NCI-H128 (cell line): ENCODE measurements around the gene ERMN.
"Not testable (repeated sequence)": the region's sequence is repeated elsewhere in the genome, so short reads cannot be mapped to it uniquely, and the experiment has no call there.

Source experiments
- DNase-seq: peaks from one replicate; lab custom pipeline; 2025; ENCODE audit not compliant: unreplicated experiment; lab: John Stamatoyannopoulos, UW

ERMN gene

DNA sequence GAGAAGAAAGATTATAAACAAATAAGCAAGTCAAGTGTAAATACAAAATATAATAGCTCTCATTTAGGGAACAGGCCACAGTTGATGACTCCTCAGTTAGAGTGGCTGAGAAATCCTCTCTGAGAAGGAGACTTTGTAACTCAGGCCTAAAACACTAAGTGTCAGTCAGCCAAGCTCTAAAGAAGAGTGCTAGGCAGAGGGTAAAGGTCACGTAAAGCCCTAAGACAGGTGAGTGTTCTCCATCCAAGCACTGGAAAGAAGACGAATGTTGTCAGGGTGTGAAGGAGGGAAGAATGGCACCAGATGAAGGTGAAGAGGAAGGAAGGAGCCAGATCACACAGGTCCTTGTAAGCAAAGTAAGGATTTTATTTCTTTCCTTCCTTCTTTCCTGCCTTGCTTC is 24.3 kb downstream of the ERMN start:
- DNase-seq, result no peak

DNA sequence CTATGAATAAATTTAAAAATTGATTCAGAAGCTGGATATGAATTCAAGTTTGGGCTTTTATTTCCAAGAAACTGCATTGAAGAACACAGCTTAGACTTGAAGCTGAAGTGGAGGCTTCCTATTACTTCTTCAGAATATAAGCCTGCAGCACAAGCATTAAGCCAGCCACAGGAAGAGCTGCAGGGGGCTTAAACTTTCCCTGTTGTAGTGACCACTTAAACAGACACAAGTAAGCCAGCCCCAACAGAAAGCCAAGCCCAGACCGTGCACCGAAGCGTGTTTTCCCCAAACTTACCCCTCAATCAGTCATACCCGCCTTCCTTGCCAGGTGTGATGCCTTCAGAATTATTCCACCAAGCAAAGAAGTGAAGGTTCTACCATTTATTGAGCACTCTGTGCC is 28.7 kb downstream of the ERMN start:
- DNase-seq, result no peak

DNA sequence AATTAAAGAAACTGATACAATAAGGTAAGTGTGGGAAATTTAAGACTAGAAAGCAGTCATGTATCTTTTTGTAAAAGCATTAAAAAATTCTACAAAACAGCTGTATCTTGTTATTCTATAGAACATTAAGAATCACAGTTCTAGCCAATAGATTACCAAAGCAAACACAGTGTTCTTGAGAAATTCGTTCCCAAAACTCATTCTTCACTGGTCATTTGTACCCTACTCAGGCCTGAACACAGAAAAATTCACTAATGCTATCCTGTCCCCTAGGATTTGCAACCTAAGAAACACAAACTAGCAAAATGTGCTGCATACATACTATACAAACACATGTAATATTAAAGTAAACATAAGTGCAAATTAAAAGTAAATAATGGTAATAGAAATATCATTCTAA is 29.1 kb downstream of the ERMN start:
- DNase-seq, result no peak

DNA sequence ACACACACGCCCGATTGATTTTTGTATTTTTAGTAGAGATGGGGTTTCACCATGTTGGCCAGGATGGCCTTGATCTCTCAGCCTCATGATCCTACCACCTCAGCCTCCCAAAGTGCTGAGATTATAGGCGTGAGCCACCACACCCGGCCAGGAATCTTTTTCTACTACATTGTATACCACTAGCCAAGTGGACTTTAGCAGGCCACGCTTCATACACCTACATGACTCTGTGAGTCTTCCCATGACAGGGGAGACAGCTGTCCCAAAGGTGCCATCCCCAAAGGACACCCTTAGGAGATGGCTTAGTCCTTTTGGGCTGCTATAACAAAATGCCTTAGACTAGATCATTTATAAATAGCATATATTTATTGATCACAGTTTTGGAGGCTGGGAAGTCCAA is 32.8 kb downstream of the ERMN start:
- no peak for DNase-seq

DNA sequence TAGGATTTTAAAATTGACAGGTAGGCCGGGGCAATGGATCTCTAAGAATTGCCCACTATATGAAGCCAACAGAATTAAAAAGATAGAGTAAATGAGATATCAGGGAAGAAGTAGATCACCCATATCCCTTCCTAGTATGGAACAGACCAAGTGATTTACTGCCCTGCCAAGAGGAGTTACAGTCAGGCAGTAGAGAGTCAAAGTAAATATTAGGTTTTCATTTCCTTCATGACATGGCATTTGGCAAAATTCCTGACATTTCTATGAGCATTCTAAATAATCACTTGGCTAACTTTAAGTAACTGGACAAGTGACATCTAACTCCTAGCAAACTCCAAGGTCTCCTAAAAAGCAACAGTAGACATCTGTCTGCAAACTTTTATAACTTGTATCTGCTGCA is 34.6 kb downstream of the ERMN start:
- no peak for DNase-seq

DNA sequence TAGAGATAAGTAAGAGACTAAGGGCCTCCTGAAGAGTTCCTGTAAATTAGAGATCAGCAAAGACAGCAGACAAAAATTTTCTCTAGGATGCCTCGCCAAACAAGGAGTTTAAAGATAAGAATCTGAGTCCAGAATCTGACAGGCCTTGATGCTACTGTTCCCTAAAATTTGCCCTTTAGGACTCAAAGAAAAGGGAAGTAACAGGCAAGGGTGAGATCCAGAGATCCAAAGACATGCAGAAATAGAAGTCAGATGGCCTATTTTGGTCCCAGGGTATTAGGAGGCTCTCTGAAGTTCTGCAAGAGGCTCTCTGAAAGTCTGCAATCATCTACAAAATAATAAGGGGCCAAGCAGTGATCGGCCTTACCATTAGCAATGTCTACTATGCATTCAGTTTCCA is 35.1 kb downstream of the ERMN start:
- DNase-seq, result no peak

DNA sequence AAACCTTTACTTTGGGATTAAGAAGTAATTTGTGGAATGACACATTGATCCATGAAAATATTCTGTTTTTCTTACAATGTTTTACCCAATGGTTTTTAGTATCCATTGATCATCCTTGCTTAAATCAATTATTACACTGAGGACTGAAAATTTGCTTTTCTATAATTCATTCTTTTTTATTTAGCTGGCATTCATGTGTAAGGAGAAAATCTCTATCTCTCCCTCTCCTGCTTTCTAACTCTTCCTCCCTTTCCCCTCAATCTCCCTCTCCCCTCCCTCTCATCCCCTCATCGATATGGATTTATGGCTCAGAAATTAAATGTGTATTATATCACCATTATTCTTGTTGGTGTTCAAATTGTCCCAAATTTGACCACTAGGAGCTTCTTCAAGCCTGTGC is 38.5 kb downstream of the ERMN start:
- DNase-seq, result no peak

DNA sequence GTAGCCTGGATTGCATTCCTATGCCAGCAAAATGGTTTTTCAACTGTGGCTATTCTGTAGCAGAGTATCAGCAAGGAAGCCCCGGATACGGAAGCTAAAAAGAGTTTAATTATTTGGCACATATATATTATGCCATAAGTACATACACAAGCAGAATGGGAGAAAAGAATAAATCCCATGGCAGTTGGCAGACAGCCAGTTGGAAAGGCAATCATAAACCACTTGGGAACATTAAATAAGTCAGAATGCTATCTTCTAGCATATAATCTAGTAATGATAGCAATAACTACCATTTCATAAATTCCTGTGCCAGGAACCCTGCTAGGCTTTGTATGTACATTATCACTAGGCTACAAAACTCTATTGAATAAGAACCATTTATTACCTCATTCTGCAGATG is 42.2 kb downstream of the ERMN start:
- no peak for DNase-seq

DNA sequence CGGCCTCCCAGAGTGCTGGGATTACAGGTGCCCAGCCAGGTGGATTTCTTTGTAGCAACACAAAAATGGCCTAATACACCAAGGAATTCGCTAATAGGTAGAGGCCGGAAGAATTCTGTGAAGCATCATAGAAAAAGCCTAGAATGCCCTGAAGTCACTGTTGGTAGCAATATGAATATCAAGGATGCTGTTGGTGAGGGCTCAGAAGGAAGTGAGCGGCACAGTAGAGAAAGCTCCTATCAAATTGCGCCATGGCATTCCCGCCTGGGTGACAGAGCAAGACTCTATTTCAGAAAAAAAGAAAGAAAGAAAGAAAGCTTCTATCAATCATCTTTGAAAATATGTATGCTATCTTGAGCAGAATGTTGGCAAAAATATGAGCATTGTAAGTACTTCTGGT is 44.3 kb downstream of the ERMN start:
- DNase-seq, result no peak

DNA sequence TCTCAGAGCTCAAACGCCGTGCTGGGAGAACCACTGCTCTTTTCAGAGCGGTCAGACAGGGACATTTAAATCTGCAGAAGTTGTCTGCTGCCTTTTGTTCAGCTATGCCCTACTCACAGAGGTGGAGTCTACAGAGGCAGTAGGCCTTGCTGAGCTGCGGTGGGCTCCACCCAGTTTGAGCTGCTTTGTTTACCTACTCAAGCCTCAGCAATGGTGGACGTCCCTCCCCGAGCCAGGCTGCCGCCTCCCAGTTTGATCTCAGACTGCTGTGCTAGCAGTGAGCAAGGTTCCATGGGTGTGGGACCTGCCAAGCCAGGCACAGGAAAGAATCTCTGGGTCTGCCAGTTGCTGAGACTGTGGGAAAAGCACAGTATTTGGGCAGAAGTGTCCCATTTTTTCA is 46.3 kb downstream of the ERMN start:
- not testable (repeated sequence) for DNase-seq

DNA sequence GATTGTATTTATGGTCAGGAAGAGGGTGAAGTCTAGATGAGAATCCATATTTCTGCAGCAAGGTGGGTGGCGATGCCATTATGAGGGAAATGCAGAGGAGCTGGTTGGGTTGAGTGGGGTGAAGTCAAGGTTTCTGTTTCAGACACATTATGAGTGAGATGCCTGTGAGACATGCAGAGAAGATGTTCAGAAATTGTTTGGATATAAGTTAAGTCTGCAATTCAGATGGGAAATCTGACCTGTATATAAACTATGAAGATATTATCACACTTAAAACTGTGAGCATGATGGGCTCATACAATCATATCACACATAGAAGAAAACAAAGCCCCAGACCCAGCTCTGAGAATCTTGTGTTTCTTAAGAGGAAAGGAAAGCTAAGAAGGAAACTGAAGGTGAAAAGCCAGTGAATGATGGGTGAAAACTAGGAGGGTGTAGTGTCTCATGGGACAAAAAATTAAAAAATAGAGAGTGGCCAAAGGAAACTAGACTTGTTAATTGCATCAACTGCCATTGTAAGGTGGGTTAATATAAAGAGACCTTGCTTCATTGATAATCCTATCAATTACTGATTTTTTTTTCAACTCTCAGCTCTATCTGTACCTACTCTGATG is 53.9 kb downstream of the ERMN start:
- no peak for DNase-seq

DNA sequence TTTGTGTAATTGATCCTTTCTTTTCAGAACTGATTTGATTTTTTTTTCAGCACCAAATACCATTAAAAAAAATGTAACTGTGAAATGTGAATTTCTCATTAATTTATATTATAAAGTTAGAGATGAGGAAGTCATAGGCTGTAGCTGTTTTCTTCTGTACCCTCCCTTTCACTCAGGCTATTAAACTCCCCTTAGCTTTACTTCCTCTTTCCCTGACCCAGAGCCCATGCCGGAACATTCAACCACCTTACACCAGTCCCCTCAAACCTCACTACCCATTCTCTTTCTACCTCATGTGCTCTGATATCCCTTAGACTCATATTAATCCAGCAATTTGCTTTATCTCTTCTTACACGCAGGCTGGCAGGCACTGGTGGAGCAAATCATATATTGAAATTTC is 55.7 kb downstream of the ERMN start:
- no peak for DNase-seq

DNA sequence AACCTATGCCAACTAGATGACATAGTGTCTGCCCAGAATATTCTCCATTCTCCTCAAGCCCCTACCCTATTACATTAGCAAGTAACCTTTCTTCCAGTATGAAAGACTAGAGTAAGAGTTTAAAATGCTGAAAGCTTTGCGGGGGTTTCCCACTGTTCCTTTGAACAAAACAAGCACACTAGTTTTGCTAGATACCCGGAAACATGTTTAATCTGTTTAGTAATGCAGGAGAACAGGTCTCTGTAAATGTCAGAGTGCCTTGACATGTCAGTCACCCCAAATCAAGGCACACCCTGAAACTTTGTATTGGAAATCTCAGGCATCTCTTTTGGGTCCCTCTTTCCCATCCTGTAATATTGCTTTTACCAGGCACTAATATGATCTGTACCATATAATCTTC is 56.6 kb downstream of the ERMN start:
- no peak for DNase-seq
